RWPE2 (cell line): ENCODE results near the gene NUP214.
A peak's percentile ranks its signal among the peaks of the same experiment; 100 is the strongest.

ENCODE experiments used
- ATAC-seq: fragments of 200-7000 bp; cut with Tn5 transposase; 3 replicates; pipeline ENCODE4 v1.9.1; 2021; ENCODE audit warnings: low read depth
- DNase-seq: peaks from one replicate; pipeline ENCODE4 v3.0.0-alpha.2; 2020; ENCODE audit warnings: low spot score
- H3K27ac ChIP-seq: fragments of 450-650 bp; 2 replicates; pipeline ENCODE4 v1.5.1; 2017; ENCODE audit warnings: mild to moderate bottlenecking; ENCODE audit not compliant: poor library complexity, severe bottlenecking
- H3K27me3 ChIP-seq: fragments of 250-450 bp; sonication (Bioruptor Pico); 2 replicates; pipeline ENCODE4 v1.5.1; 2021; ENCODE audit warnings: mild to moderate bottlenecking, moderate library complexity; ENCODE audit not compliant: insufficient read depth, poor library complexity, severe bottlenecking
- H3K36me3 ChIP-seq: fragments of 250-450 bp; sonication (Bioruptor Pico); 2 replicates; pipeline ENCODE4 v1.5.1; 2020; ENCODE audit warnings: low read depth, mild to moderate bottlenecking, moderate library complexity
- H3K4me1 ChIP-seq: fragments of 250-450 bp; sonication (Bioruptor Pico); 2 replicates; pipeline ENCODE4 v1.5.1; 2021; ENCODE audit warnings: mild to moderate bottlenecking, moderate library complexity; ENCODE audit not compliant: insufficient read depth, poor library complexity, severe bottlenecking
- H3K4me3 ChIP-seq: fragments of 250-450 bp; sonication (Bioruptor Pico); 2 replicates; pipeline ENCODE4 v1.5.1; 2021; ENCODE audit warnings: mild to moderate bottlenecking, moderate library complexity; ENCODE audit not compliant: severe bottlenecking
- H3K9me3 ChIP-seq: fragments of 250-450 bp; sonication (Bioruptor Pico); 2 replicates; pipeline ENCODE4 v1.5.1; 2021; ENCODE audit warnings: mild to moderate bottlenecking, moderate library complexity; ENCODE audit not compliant: severe bottlenecking
- CTCF ChIP-seq: fragments of 450-650 bp; IDR thresholded peaks from one replicate; pipeline ENCODE4 v1.5.1; 2017; ENCODE audit warnings: mild to moderate bottlenecking, moderate library complexity; ENCODE audit not compliant: poor library complexity, severe bottlenecking

The NUP214 gene

GRCh38 chr9:131096269-131097125 lies 28.9 kb upstream of the NUP214 start, which contains the start of gene AIF1L:
AIF1L (plus strand) TSS chr9:131096531; CDS start chr9:131096630, 99 bp downstream.
- Histone ChIP-seq H3K27me3 (peaks cover 6% of the 10 kb centered on the region), H3K4me3 (peak within 1 kb of the TSS; percentile 40), H3K9me3 (peaks cover 3% of the 10 kb centered on the region), H3K4me1 (no peaks in the 10 kb centered on the region), H3K27ac (no peak within 1 kb of the TSS), H3K36me3 (no peaks in the 10 kb centered on the region)
- DNase-seq (no peak), ATAC-seq (peak; percentile 68)
- TF ChIP-seq CTCF: no peak

GRCh38 chr9:131097126-131097947 lies 28.0 kb upstream of the NUP214 start:
- no peak for DNase-seq
- H3K36me3 ChIP-seq: no peaks in the 10 kb centered on the region
- peak overlapping the region; percentile 40 for H3K4me3 ChIP-seq
- no peak for TF ChIP-seq CTCF
- H3K4me1 ChIP-seq: no peaks in the 10 kb centered on the region
- H3K9me3 ChIP-seq: peaks cover 3% of the 10 kb centered on the region
- H3K27ac ChIP-seq: no peak overlapping the region
- H3K27me3 ChIP-seq: peaks cover 6% of the 10 kb centered on the region
- ATAC-seq: no peak

GRCh38 chr9:131097948-131098278 lies 27.5 kb upstream of the NUP214 start:
- Histone ChIP-seq H3K36me3 (no peaks in the 10 kb centered on the region), H3K4me1 (no peaks in the 10 kb centered on the region), H3K27ac (no peak overlapping the region), H3K4me3 (no peak overlapping the region), H3K9me3 (peaks cover 6% of the 10 kb centered on the region), H3K27me3 (peaks cover 6% of the 10 kb centered on the region)
- ATAC-seq (no peak), DNase-seq (no peak)
- no peak for TF ChIP-seq CTCF

- no peak for ATAC-seq
- Histone ChIP-seq H3K4me1 (no peaks in the 10 kb centered on the region), H3K27ac (no peak overlapping the region), H3K36me3 (no peaks in the 10 kb centered on the region), H3K4me3 (no peak overlapping the region), H3K9me3 (peaks cover 6% of the 10 kb centered on the region), H3K27me3 (peaks cover 6% of the 10 kb centered on the region)
- no peak for DNase-seq
- no peak for TF ChIP-seq CTCF
Measured at GRCh38 chr9:131098391-131099101, 26.8 kb upstream of the NUP214 start.
